RWPE1 (cell line): ENCODE data around the gene GDF7.

Experiments
- CTCF ChIA-PET: fragments of 350-600 bp; sonication (Branson Sonifier 250); formaldehyde crosslinking; extraction: SDS; loops from one replicate; lab custom pipeline; 2021; lab: Yijun Ruan, JAX
- POLR2A ChIA-PET: fragments of 400-600 bp; formaldehyde crosslinking; extraction: SDS; loops from one replicate; lab custom pipeline; 2020; ENCODE audit warnings: antibody characterized with exemption; ENCODE audit not compliant: low non-redundant PET; lab: Yijun Ruan, JAX
- DNase-seq: peaks from one replicate; pipeline ENCODE4 v3.0.0; 2012; ENCODE audit warnings: low spot score
- H3K27ac ChIP-seq: fragments of 450-650 bp; 2 replicates; pipeline ENCODE4 v1.5.1; 2017
- TF ChIP-seq, protein P1 (sequence below): fragments of 450-650 bp; conservative IDR thresholded peaks from 2 replicates; pipeline ENCODE4 v1.5.1; 2017; ENCODE audit warnings: low read depth, mild to moderate bottlenecking

The GDF7 gene

DNA sequence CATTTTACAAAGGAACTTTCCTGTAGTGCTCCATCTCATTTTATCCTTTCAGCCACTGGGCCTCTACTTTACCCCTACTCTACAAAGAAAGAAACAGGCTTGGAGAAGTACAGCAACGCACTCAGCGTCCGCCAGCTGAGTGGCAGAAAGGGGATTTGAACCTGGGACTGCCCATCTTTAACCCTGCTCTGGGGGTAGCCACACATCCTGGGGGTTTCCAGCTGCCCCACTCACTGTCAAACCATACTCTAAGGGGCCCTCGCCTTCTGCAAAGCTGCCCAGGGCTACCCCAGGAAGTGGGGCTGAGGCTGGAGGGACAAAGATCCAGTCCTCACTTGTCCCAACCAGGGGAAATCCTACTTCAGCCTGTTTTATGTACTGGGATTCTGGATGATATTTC is 33.9 kb upstream of the GDF7 start:
- CTCF ChIA-PET = interaction anchor here (0.7 to 1.2 kb wide), 4 partner anchors 17 to 254 kb away, joined by 3 read pairs; no protein-coding TSS in a partner anchor
- POLR2A ChIA-PET = interaction anchor here (0.6 kb wide), 2 partner anchors 11 to 193 kb away, joined by 3 to 5 read pairs; no protein-coding TSS in a partner anchor
- no peak for DNase-seq
- TF ChIP-seq, protein P1, sequence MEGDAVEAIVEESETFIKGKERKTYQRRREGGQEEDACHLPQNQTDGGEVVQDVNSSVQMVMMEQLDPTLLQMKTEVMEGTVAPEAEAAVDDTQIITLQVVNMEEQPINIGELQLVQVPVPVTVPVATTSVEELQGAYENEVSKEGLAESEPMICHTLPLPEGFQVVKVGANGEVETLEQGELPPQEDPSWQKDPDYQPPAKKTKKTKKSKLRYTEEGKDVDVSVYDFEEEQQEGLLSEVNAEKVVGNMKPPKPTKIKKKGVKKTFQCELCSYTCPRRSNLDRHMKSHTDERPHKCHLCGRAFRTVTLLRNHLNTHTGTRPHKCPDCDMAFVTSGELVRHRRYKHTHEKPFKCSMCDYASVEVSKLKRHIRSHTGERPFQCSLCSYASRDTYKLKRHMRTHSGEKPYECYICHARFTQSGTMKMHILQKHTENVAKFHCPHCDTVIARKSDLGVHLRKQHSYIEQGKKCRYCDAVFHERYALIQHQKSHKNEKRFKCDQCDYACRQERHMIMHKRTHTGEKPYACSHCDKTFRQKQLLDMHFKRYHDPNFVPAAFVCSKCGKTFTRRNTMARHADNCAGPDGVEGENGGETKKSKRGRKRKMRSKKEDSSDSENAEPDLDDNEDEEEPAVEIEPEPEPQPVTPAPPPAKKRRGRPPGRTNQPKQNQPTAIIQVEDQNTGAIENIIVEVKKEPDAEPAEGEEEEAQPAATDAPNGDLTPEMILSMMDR = no peak
- no peak overlapping the region for H3K27ac ChIP-seq

DNA sequence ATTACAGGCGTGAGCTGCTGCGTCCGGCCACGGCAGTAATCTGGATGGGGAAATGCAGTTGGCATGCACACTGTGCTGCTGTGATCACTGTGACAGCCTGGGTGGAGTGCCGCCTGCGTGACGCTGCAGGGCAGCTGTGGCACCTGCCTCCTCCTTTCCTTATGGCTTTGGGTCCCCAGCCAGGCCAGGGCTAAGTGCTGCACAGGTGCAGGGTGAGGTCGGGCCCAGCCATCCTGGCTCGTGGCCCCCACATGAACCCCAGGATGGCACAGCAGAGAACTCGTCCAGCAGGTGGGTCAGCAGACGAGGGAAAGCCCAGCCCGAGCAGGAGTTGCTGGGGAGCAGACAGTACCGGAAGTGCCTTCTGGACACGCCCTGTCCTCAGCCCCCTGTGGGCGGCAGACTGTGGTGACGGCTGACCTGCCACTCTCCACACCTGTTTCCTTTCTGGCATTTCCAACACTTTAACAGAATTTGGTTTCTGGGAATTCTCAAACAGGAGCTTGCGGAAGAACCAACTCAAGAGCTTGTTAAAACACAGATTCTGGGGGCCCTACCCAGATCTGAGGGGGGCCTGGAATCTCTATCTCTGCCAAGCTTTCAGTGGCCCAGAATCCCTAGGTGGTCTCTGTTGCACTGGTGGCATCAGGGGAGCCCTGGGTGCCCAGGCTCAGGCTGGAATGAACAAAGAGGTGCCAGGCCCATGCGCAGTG is 33.0 kb upstream of the GDF7 start:
- ChIA-PET POLR2A (interaction anchor here (0.6 to 1.4 kb wide), 3 partner anchors 12 to 648 kb away, joined by 3 to 9 read pairs (median 5); partner anchors contain the start of gene RHOB), CTCF (interaction anchor here (0.6 to 1.2 kb wide), 5 partner anchors 14 to 255 kb away, joined by 3 to 4 read pairs (median 3); no protein-coding TSS in a partner anchor)
- no peak for DNase-seq
- TF ChIP-seq, protein P1 = no peak
- peak overlapping the region; percentile 66 for H3K27ac ChIP-seq

DNA sequence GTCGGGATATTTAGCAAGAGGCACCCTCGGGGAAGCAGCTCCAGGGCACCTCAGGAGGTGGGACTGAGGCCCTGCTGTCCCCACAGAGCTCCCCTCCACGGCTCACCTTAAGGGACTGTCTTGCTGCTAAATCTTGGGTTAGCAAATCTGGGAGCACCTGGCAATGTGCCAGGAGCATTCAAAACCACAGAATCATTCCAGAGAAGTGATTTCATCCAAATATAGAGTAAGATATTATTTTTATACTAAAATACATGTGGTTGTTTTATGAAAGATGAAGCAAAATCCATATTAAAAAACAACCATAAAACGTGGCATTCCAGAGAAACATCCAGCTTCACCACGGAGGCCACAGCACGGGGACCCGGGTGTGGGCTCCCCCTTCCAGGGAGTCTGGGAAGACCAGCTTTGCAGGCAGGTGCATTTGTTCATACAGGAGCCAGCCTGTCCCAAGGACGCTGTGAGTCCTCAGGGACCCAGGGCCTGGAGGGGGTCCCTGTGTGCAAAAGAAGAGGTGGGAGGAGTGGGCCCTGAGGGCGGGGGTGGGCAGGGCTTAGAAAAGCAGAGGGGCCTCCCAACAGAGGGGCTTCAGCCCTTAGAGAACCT is 32.3 kb upstream of the GDF7 start:
- peak overlapping the region; percentile 66 for H3K27ac ChIP-seq
- ChIA-PET POLR2A (interaction anchor here (0.6 to 1.4 kb wide), 2 partner anchors 187 to 649 kb away, joined by 5 to 9 read pairs; partner anchors contain the start of gene RHOB), CTCF (interaction anchor here (0.5 to 1.1 kb wide), 9 partner anchors 10 to 299 kb away, joined by 3 to 4 read pairs (median 3); no protein-coding TSS in a partner anchor)
- DNase-seq = peak; percentile 56
- TF ChIP-seq, protein P1 = no peak

DNA sequence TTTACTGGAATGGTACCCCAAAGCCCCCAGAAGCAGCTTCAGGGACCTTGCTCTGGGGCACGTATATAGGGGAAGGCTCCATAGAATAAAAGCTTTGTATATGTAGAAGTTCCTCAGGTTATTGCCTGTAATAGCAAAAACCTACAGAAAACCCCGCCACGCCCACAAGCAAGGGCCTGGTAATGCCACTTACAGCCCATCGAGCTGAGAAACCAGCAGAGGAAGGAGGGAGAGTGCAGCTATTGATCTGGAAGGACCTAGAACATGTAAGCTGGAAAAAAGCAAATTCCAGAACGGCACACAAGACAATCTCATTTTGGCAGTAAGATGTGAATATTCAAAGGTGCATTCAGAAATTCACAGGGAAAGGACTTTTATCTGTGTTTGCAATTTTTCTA is 31.8 kb upstream of the GDF7 start:
- peak overlapping the region; percentile 66 for H3K27ac ChIP-seq
- no peak for DNase-seq
- TF ChIP-seq, protein P1 = no peak
- CTCF ChIA-PET = interaction anchor here (0.5 to 1.1 kb wide), 7 partner anchors 9 to 300 kb away, joined by 3 to 4 read pairs (median 3); no protein-coding TSS in a partner anchor
- POLR2A ChIA-PET = interaction anchor here (1.4 kb wide), 1 partner anchor 188 kb away, joined by 9 read pairs; the partner anchor contains the start of gene RHOB

DNA sequence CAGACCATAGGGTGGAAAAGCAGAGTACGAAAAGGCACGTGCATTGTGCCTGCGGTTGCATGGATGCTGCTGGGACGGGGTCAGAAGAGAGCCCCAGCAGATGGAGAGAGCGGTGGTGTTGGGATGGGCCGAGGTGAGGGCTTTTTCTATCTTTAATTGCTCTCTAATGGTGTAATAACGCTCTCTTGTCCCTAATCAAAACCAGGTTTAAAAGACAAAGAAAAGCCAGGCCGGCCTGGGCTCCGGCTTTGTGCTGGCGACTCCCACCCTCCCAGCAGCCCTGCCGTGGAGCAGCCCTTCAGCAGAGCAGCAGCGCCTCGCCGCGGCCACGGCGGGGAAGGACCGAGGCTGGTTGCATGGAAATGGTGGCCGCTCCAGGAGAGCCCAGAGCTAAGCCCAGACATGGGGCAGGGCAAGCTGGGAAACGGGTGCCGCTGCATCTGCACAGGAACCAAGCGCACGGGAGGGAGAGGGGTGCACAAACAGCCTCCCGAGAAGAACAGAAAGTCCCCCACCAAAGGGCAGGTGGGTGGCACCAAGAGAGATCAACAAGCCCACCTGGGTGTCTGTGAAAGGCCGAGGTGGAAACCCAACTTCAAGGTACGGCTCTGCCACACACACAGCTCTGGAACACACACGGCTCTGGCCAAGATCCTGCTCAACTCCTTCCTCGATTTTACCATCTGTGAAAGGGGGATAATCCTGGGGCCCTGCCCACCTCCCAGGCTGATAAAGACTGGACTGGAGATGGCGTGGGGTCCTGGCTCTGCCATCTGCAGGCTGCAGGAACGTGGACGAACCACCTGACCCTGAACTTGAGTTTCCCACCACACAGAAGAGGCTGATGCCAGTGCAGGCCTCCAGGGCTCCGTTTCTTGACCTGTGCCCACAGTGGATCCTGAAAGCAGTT is 31.0 kb upstream of the GDF7 start:
- ChIA-PET POLR2A (no interaction called here), CTCF (interaction anchor here (0.5 to 1.0 kb wide), 7 partner anchors 14 to 841 kb away, joined by 3 to 7 read pairs (median 3); no protein-coding TSS in a partner anchor)
- TF ChIP-seq, protein P1 = peak; percentile 88
- peak; percentile 70 for DNase-seq
- H3K27ac ChIP-seq = peak overlapping the region; percentile 8; the same call in 1 of the 2 replicates
